Kidney tubule cell (primary cell): ENCODE data around the gene KCNH5.

Experiments used
- DNase-seq: peaks from one replicate; pipeline ENCODE4 v3.0.0-alpha.2; 2018; ENCODE audit warnings: low spot score

KCNH5 gene

GRCh38 chr14:62743560-62743959 is 301.7 kb downstream of the KCNH5 start:
- DNase-seq: no peak

- DNase-seq: no peak
Measured at GRCh38 chr14:62743118-62743517, 302.1 kb downstream of the KCNH5 start.

GRCh38 chr14:62739647-62740046 is 305.6 kb downstream of the KCNH5 start:
- no peak for DNase-seq

GRCh38 chr14:62736048-62737043 is 308.9 kb downstream of the KCNH5 start:
- no peak for DNase-seq

GRCh38 chr14:62734831-62735230 is 310.4 kb downstream of the KCNH5 start:
- DNase-seq: no peak

GRCh38 chr14:62722406-62722805 is 322.9 kb downstream of the KCNH5 start:
- DNase-seq: no peak

GRCh38 chr14:62718629-62719028 is 326.6 kb downstream of the KCNH5 start:
- no peak for DNase-seq

GRCh38 chr14:62711351-62712023 is 333.8 kb downstream of the KCNH5 start:
- DNase-seq: no peak

- DNase-seq: no peak
Measured at GRCh38 chr14:62710811-62711210, 334.4 kb downstream of the KCNH5 start.

- no peak for DNase-seq
Measured at GRCh38 chr14:62709773-62710172, 335.5 kb downstream of the KCNH5 start.

GRCh38 chr14:62706217-62706616 is 339.0 kb downstream of the KCNH5 start:
- no peak for DNase-seq

GRCh38 chr14:62697461-62697860 is 347.8 kb downstream of the KCNH5 start:
- no peak for DNase-seq

- DNase-seq: no peak
Measured at GRCh38 chr14:62696929-62697328, 348.3 kb downstream of the KCNH5 start.

- no peak for DNase-seq
Measured at GRCh38 chr14:62696331-62696924, 348.8 kb downstream of the KCNH5 start.

- peak; percentile 6 for DNase-seq
Measured at GRCh38 chr14:62694075-62694474, 351.2 kb downstream of the KCNH5 start.

GRCh38 chr14:62692490-62693106 is 352.7 kb downstream of the KCNH5 start:
- DNase-seq: no peak

- DNase-seq: peak; percentile 63
Measured at GRCh38 chr14:62691647-62692489, 353.4 kb downstream of the KCNH5 start.

GRCh38 chr14:62689733-62690132 is 355.5 kb downstream of the KCNH5 start:
- DNase-seq: no peak

GRCh38 chr14:62687818-62688217 is 357.4 kb downstream of the KCNH5 start:
- no peak for DNase-seq

GRCh38 chr14:62684376-62684775 is 360.9 kb downstream of the KCNH5 start:
- no peak for DNase-seq

GRCh38 chr14:62682208-62682607 is 363.1 kb downstream of the KCNH5 start:
- no peak for DNase-seq
